ENCODE measurements around the gene PAF1. TPM values are rescaled to one million over a fixed set of nuclear protein-coding genes. Genes with fewer than 3 reads are reported as not detected.
A peak's percentile ranks its signal among the peaks of the same experiment; 100 is the strongest.

The PAF1 gene
- total RNA-seq, 3 donors from 2014 or later, result 48.0 to 50.8 (median 50.2) TPM

DNA sequence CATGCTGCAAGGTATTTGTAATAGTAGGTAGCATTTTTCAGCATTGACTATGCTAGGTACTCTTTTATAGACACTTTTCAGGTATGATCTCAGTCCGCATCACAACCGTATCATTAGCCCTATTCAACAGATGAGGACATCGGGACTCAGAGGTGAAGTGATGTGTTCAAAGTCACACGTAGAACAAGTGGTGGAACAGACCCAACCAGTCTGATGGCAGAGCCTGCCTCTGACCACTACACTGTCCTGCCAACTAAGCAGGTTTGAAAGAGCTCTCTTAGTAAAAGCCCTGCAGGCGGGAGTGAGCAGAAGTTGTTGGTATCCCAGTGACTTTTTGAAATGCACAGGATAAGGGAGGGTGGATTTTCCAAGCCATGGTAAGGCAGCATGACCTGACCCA is 20.2 kb downstream of the PAF1 start:
- Mint-ChIP-seq H3K4me3 (no peak overlapping the region), H3K36me3 (ENCODE audit: insufficient read depth) (peaks cover 34% of the 10 kb centered on the region), H3K27me3 (ENCODE audit: low read depth) (no peaks in the 10 kb centered on the region), H3K9me3 (no peaks in the 10 kb centered on the region), H3K4me1 (ENCODE audit: low read depth) (no peaks in the 10 kb centered on the region)
- no peak for DNase-seq
- no peak for ATAC-seq

- no peaks in the 10 kb centered on the region for H3K9me3 Mint-ChIP-seq
- no peak overlapping the region for H3K4me3 Mint-ChIP-seq
- DNase-seq, result no peak
- no peaks in the 10 kb centered on the region for H3K27me3 Mint-ChIP-seq (ENCODE audit: low read depth)
- peaks cover 31% of the 10 kb centered on the region for H3K36me3 Mint-ChIP-seq (ENCODE audit: insufficient read depth)
- no peak for ATAC-seq
- H3K4me1 Mint-ChIP-seq (ENCODE audit: low read depth), result no peaks in the 10 kb centered on the region
Observed at GRCh38 chr19:39369200-39369599, 21.7 kb downstream of the PAF1 start.

DNA sequence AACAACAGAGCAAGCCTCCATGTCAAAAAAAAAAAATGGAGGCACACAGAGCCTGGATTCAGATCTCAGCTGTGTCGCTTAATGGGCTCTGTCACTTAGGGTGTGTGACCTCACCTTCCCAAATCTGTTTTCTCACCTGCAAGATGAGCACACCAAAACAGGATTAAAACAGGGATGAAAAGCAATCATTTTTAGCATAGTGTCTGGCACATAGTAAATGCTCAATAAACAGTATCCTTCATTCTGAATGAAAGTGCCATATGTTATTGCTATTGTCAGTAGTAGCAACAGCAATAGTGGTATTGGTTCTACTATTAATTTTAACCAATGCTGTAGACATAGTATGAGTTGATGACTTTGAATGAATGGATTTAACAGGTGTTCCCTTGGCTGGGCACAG is 25.4 kb downstream of the PAF1 start:
- H3K4me3 Mint-ChIP-seq, result no peak overlapping the region
- H3K4me1 Mint-ChIP-seq (ENCODE audit: low read depth), result peaks cover 2% of the 10 kb centered on the region
- no peaks in the 10 kb centered on the region for H3K27me3 Mint-ChIP-seq (ENCODE audit: low read depth)
- no peaks in the 10 kb centered on the region for H3K9me3 Mint-ChIP-seq
- DNase-seq (no peak), ATAC-seq (no peak)
- peaks cover 24% of the 10 kb centered on the region for H3K36me3 Mint-ChIP-seq (ENCODE audit: insufficient read depth)

- H3K27me3 Mint-ChIP-seq (ENCODE audit: low read depth), result no peaks in the 10 kb centered on the region
- H3K4me3 Mint-ChIP-seq, result no peak overlapping the region
- peaks cover 24% of the 10 kb centered on the region for H3K36me3 Mint-ChIP-seq (ENCODE audit: insufficient read depth)
- no peak for ATAC-seq
- no peaks in the 10 kb centered on the region for H3K9me3 Mint-ChIP-seq
- DNase-seq, result no peak
- peaks cover 2% of the 10 kb centered on the region for H3K4me1 Mint-ChIP-seq (ENCODE audit: low read depth)
Observed at GRCh38 chr19:39363901-39364457, 26.9 kb downstream of the PAF1 start.

DNA sequence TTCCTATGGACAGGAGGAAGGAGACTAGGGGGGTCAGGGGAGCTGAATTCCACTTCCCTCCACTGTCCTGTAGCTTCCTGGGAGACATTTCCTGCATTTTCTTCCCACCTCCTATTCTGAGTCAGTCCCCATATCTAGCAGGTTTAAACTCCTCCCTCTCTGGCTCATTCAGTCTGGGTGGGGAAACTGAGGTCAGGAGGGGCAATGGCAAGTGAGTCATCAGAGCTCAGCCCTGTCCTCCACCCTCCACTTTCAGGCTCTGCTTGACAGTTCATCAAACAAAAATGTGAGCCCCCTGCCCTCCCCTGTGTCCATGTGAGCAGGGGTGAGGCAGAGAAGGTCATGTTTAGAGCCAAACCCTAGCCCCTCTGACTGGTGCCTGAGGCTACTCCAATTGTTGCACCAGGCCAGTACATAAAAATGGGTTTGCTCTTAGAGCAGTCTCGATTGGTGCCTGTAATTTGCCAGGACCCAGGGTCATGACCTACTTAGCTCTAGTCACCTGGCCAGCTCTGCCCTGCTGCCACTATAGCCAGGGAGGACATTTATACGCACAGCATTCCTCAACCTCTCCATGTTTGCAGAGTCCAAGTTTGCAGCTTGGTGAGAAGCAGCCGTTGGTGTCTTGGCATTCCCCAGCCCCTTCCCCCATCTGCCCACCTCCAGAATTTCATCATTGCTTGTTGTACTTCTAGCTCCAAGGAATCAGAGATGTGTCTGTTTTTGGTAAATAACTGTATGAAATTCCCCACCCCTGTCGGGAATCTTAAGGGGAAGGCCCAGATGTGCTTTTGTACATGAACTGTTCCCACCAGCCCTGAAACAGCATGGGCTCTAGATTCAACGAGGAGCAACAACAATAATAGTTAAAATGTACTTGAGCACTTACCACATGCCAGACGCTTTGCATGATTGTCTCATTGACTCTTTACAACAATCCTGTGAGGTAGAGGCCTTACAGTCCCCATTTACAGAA is 27.9 kb downstream of the PAF1 start:
- Mint-ChIP-seq H3K36me3 (ENCODE audit: insufficient read depth) (peaks cover 26% of the 10 kb centered on the region), H3K4me3 (no peak overlapping the region), H3K27me3 (ENCODE audit: low read depth) (no peaks in the 10 kb centered on the region), H3K9me3 (no peaks in the 10 kb centered on the region), H3K4me1 (ENCODE audit: low read depth) (peaks cover 2% of the 10 kb centered on the region)
- DNase-seq (no peak), ATAC-seq (no peak)

DNA sequence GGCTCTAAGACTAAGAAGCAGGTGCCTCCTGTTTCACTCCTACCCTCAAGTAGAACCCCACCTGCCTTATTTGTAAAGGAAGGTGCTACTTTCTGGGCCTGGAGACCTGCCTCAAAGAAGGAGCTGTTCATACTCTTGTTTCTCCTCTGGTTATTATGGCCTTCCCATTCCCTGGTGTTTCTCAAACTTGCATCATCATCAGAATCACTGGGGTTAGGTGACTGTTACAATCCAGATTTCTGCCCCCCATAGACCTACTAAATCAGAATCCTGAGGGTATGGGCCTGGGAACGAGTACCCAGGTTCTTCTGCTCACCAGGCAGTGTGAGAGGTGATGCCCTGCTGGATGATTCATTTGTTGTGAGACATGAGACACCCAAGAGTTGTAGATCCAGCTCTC is 30.3 kb downstream of the PAF1 start:
- H3K36me3 Mint-ChIP-seq (ENCODE audit: insufficient read depth), result peaks cover 40% of the 10 kb centered on the region
- no peak for DNase-seq
- H3K27me3 Mint-ChIP-seq (ENCODE audit: low read depth), result no peaks in the 10 kb centered on the region
- no peak overlapping the region for H3K4me3 Mint-ChIP-seq
- H3K4me1 Mint-ChIP-seq (ENCODE audit: low read depth), result peaks cover 2% of the 10 kb centered on the region
- H3K9me3 Mint-ChIP-seq, result no peaks in the 10 kb centered on the region
- no peak for ATAC-seq

DNA sequence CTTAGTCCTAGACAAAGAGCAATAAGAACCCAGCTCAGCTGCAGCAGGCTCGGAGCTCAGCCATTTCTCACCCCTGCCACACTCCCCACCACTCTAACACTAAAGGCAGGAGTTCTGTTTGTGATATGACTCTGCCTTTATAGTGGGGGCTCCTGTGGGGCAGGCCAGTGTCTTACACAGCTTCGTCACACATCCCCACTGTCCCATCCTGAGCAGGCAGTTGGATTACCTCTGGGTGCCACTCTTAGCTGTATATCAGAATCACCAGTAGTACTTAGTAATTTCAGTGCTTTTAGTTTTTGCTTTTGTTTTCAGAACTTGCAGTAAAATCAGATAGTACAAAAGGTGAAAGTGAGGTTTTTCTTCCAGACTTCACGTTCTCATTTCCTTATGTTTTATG is 31.9 kb downstream of the PAF1 start:
- ATAC-seq, result no peak
- no peak for DNase-seq

GRCh38 chr19:39356647-39357046 is 34.3 kb downstream of the PAF1 start:
- no peak for ATAC-seq
- DNase-seq, result no peak
- no peaks in the 10 kb centered on the region for H3K27me3 Mint-ChIP-seq (ENCODE audit: low read depth)
- H3K36me3 Mint-ChIP-seq (ENCODE audit: insufficient read depth), result peaks cover 51% of the 10 kb centered on the region
- no peak overlapping the region for H3K4me3 Mint-ChIP-seq
- H3K4me1 Mint-ChIP-seq (ENCODE audit: low read depth), result peaks cover 7% of the 10 kb centered on the region
- H3K9me3 Mint-ChIP-seq, result no peaks in the 10 kb centered on the region

More for the DNA sequence above, 31.9 kb downstream of the PAF1 start:
- H3K9me3 Mint-ChIP-seq, result no peaks in the 10 kb centered on the region
- peaks cover 46% of the 10 kb centered on the region for H3K36me3 Mint-ChIP-seq (ENCODE audit: insufficient read depth)
- peaks cover 2% of the 10 kb centered on the region for H3K4me1 Mint-ChIP-seq (ENCODE audit: low read depth)
- H3K4me3 Mint-ChIP-seq, result no peak overlapping the region
- no peaks in the 10 kb centered on the region for H3K27me3 Mint-ChIP-seq (ENCODE audit: low read depth)

GRCh38 chr19:39356073-39356472 is 34.8 kb downstream of the PAF1 start:
- DNase-seq (no peak), ATAC-seq (no peak)
- Mint-ChIP-seq H3K27me3 (ENCODE audit: low read depth) (no peaks in the 10 kb centered on the region), H3K36me3 (ENCODE audit: insufficient read depth) (peaks cover 52% of the 10 kb centered on the region), H3K4me1 (ENCODE audit: low read depth) (peaks cover 12% of the 10 kb centered on the region), H3K9me3 (no peaks in the 10 kb centered on the region), H3K4me3 (no peak overlapping the region)

DNA sequence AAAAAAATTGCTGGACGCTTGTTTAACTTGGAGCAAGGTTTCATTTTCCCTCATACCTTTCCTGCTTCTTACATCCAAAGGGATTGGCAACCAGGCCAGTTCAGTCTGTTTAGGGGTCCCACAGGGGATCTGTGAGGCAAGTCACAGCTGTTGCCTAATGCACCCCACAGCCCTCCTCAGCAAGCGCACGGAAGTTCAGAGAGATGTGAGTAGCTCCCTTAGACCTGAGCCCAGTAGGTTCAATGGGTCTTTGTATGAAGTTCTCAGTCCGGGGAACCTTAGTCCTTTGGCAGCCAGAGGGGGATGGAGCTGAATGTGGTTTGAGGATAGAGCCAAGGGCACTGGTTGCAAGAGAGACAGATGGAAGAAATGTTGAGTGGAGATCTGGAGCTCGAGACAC is 35.7 kb downstream of the PAF1 start:
- Mint-ChIP-seq H3K4me1 (ENCODE audit: low read depth) (peaks cover 14% of the 10 kb centered on the region), H3K27me3 (ENCODE audit: low read depth) (no peaks in the 10 kb centered on the region), H3K36me3 (ENCODE audit: insufficient read depth) (peaks cover 51% of the 10 kb centered on the region), H3K9me3 (no peaks in the 10 kb centered on the region), H3K4me3 (no peak overlapping the region)
- no peak for ATAC-seq
- no peak for DNase-seq

- Mint-ChIP-seq H3K36me3 (ENCODE audit: insufficient read depth) (peaks cover 53% of the 10 kb centered on the region), H3K4me1 (ENCODE audit: low read depth) (peaks cover 34% of the 10 kb centered on the region), H3K9me3 (no peaks in the 10 kb centered on the region)
Observed at GRCh38 chr19:39352381-39353255, 38.3 kb downstream of the PAF1 start.

GRCh38 chr19:39351537-39352064 is 39.3 kb downstream of the PAF1 start:
- peak; percentile 92 to 96 for ATAC-seq
- no peaks in the 10 kb centered on the region for H3K9me3 Mint-ChIP-seq
- peaks cover 47% of the 10 kb centered on the region for H3K36me3 Mint-ChIP-seq (ENCODE audit: insufficient read depth)
- H3K4me3 Mint-ChIP-seq, result peak overlapping the region; percentile 11
- no peaks in the 10 kb centered on the region for H3K27me3 Mint-ChIP-seq (ENCODE audit: low read depth)
- H3K4me1 Mint-ChIP-seq (ENCODE audit: low read depth), result peaks cover 40% of the 10 kb centered on the region
- DNase-seq, result no peak

More at GRCh38 chr19:39352381-39353255, 38.3 kb downstream of the PAF1 start:
- ATAC-seq (no peak), DNase-seq (no peak)
- no peak overlapping the region for H3K4me3 Mint-ChIP-seq
- H3K27me3 Mint-ChIP-seq (ENCODE audit: low read depth), result no peaks in the 10 kb centered on the region

DNA sequence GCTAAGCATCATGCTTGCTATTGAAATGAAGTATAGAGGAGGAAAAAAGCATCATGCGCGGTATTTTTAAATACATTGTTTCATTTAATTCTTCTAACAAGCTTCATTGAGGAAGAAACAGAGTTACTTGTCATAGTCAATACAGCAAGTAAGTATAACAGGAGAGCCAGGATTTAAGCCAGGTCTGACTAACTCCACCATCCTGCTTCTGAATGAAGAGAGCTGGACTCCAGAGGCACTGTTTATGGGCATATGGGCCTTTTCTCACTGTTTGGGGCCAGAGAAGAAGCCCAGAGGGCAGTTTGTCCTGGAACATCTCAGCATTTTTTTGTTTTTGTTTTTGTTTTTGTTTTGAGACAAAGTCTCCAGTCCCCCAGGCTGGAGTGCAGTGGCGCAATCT is 40.8 kb downstream of the PAF1 start:
- no peak for DNase-seq
- Mint-ChIP-seq H3K4me3 (no peak overlapping the region), H3K9me3 (no peaks in the 10 kb centered on the region), H3K36me3 (ENCODE audit: insufficient read depth) (peaks cover 44% of the 10 kb centered on the region), H3K4me1 (ENCODE audit: low read depth) (peaks cover 49% of the 10 kb centered on the region), H3K27me3 (ENCODE audit: low read depth) (no peaks in the 10 kb centered on the region)
- no peak for ATAC-seq

DNA sequence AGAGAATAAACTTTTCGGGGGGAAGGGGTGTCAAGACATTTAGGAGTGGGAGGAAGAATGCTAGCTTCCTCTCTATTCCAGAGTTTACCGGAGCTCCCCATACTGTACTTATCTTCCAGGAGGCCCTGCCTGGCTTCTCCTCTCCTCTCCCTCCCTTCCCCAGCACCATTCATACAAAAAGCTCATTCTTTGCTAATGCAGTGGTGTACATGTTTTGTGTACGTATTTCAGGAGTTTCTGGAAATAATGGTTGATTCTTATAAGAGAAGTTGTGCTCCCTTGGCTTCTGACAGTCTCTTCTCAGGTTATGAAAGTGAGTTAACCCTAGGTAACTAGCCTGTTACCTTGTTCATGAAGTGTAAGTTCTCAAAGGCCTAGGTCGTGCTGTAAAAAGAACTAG is 41.6 kb downstream of the PAF1 start:
- no peak for ATAC-seq
- Mint-ChIP-seq H3K4me1 (ENCODE audit: low read depth) (peaks cover 58% of the 10 kb centered on the region), H3K27me3 (ENCODE audit: low read depth) (no peaks in the 10 kb centered on the region), H3K9me3 (no peaks in the 10 kb centered on the region), H3K36me3 (ENCODE audit: insufficient read depth) (peaks cover 44% of the 10 kb centered on the region), H3K4me3 (no peak overlapping the region)
- DNase-seq, result no peak

All from activated T-cell treated with anti-CD3 and anti-CD28 coated beads, Interleukin-2, amount 50 U/mL, for 4 hours (primary cell).